ENCODE results near the gene SF3A2.

- TF ChIP-seq CTCF (IDR thresholded peaks at IDR 0.05) (no peak), POLR2A (IDR thresholded peaks at IDR 0.05) (no peak)
Observed at GRCh38 chr19:2278459-2279158, 42.0 kb downstream of the SF3A2 start.
